ENCODE data around the gene CCN5.

- TF ChIP-seq POLR2A (IDR thresholded peaks at IDR 0.05; ENCODE audit: extremely low read depth, insufficient read length) = no peak
- TF ChIP-seq CTCF (IDR thresholded peaks at IDR 0.05; ENCODE audit: low read depth, low read length) = no peak
- no peak for TF ChIP-seq MAX (IDR thresholded peaks at IDR 0.05; ENCODE audit: low read depth, low read length)
- TF ChIP-seq MYC (IDR thresholded peaks at IDR 0.05; ENCODE audit: low read depth, low read length) = no peak
These were observed 50.7 kb downstream of the CCN5 start for GRCh38 chr20:44765701-44766347.
